ENCODE data around the gene TGIF2. TPM values are rescaled to one million over a fixed set of nuclear protein-coding genes. Genes with fewer than 3 reads are reported as not detected.
A peak's percentile ranks its signal among the peaks of the same experiment; 100 is the strongest.

Gene TGIF2
- total RNA-seq, 1 donor from 2014 or later: 29.2 TPM

DNA sequence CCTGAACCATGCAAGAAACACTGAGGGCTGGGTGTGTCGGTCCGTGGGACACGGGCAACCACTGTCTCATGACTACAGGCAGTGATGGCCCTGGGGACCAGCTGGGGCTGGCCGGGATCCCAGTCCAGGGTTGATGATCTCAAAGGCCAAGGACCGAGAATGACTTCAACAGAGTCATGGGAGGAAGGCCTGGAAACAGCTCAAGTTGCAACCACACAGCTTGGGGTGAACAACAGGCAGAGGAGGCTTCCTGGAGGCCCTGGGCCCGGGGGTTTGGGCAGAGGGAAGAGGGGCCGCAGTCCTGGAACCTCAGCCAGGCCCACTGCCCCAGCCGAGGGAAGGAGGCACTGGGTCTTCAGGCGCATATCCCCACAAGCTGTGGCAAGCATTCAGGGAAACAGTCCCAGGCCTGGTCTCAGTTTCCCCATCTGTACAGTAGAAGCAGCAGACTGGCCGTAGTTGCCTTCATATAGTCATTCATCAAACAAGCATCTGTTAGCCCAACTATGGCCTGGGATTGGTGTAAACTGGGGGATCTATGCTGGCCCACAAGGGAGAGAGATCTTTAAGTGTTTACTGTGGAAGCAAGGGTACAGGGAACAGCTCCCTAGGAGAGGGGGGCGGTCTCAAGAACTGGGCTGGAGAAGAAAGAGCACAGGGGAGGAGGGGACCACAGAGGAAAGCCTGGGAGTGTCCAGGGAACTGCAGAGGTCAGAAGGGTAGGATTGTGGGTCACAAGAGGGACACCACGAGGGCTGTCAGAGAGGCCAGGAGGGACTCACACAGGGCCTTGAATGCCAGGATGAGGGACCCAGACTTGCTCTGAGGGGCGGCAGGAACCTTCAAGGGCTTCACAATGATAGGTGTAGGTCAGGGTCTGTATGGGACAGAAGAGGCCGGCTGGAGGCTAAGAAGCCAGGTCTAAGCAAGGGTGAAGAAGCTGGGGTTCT is 29.9 kb upstream of the TGIF2 start:
- Mint-ChIP-seq H3K4me3 (ENCODE audit: unreplicated experiment) (peak overlapping the region; percentile 71), H3K27ac (ENCODE audit: unreplicated experiment) (peak overlapping the region; percentile 73), H3K27me3 (ENCODE audit: unreplicated experiment) (no peaks in the 10 kb centered on the region), H3K36me3 (ENCODE audit: unreplicated experiment) (peaks cover 6% of the 10 kb centered on the region), H3K4me1 (ENCODE audit: unreplicated experiment) (peaks cover 43% of the 10 kb centered on the region), H3K9me3 (ENCODE audit: unreplicated experiment) (no peaks in the 10 kb centered on the region)
- TF ChIP-seq, protein P1, sequence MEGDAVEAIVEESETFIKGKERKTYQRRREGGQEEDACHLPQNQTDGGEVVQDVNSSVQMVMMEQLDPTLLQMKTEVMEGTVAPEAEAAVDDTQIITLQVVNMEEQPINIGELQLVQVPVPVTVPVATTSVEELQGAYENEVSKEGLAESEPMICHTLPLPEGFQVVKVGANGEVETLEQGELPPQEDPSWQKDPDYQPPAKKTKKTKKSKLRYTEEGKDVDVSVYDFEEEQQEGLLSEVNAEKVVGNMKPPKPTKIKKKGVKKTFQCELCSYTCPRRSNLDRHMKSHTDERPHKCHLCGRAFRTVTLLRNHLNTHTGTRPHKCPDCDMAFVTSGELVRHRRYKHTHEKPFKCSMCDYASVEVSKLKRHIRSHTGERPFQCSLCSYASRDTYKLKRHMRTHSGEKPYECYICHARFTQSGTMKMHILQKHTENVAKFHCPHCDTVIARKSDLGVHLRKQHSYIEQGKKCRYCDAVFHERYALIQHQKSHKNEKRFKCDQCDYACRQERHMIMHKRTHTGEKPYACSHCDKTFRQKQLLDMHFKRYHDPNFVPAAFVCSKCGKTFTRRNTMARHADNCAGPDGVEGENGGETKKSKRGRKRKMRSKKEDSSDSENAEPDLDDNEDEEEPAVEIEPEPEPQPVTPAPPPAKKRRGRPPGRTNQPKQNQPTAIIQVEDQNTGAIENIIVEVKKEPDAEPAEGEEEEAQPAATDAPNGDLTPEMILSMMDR (IDR thresholded peaks at IDR 0.05): no peak
- DNase-seq (ENCODE audit: extremely low spot score, unreplicated experiment): no peak

GRCh38 chr20:36544134-36545018 is 29.0 kb upstream of the TGIF2 start:
- DNase-seq (ENCODE audit: extremely low spot score, unreplicated experiment): no peak
- Mint-ChIP-seq H3K4me3 (ENCODE audit: unreplicated experiment) (no peak overlapping the region), H3K36me3 (ENCODE audit: unreplicated experiment) (peaks cover 8% of the 10 kb centered on the region), H3K4me1 (ENCODE audit: unreplicated experiment) (peaks cover 38% of the 10 kb centered on the region), H3K27me3 (ENCODE audit: unreplicated experiment) (no peaks in the 10 kb centered on the region), H3K9me3 (ENCODE audit: unreplicated experiment) (no peaks in the 10 kb centered on the region), H3K27ac (ENCODE audit: unreplicated experiment) (no peak overlapping the region)
- TF ChIP-seq, protein P1 (IDR thresholded peaks at IDR 0.05): no peak

DNA sequence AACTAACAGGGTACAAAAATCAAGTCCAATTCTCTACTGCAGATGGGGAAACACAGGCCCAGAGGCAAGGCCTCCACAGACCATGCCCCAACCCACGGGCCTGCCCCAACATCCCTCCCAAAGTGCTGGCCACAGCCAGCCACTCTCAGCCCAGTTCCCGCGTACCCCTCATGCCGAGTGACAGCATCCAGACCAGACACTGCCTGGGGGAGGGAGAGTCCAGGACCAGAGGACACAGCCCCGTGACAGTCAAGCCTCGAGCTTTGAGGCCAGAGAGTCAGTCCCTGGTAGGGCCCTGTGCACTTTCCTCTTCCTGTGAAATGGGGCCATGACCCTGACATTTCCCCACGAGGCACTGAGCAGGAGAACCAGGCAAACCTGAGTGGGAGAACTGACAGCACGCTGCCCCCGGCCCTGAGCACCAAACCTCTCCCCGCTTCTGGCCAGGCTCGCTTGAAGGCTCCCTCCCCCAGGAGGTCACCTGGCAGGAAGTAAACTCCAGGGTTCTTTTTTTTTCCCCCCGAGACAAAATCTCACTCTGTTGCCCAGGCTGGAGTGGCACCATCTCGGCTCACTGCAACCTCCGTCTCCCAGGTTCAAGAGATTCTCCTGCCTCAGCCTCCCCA is 27.2 kb upstream of the TGIF2 start:
- no peak for DNase-seq (ENCODE audit: extremely low spot score, unreplicated experiment)
- Mint-ChIP-seq H3K4me3 (ENCODE audit: unreplicated experiment) (no peak overlapping the region), H3K27me3 (ENCODE audit: unreplicated experiment) (no peaks in the 10 kb centered on the region), H3K4me1 (ENCODE audit: unreplicated experiment) (peaks cover 31% of the 10 kb centered on the region), H3K27ac (ENCODE audit: unreplicated experiment) (peak overlapping the region; percentile 61), H3K36me3 (ENCODE audit: unreplicated experiment) (peaks cover 8% of the 10 kb centered on the region), H3K9me3 (ENCODE audit: unreplicated experiment) (no peaks in the 10 kb centered on the region)
- TF ChIP-seq, protein P1 (IDR thresholded peaks at IDR 0.05): no peak

GRCh38 chr20:36547186-36548005 is 26.0 kb upstream of the TGIF2 start:
- Mint-ChIP-seq H3K27ac (ENCODE audit: unreplicated experiment) (no peak overlapping the region), H3K36me3 (ENCODE audit: unreplicated experiment) (peaks cover 8% of the 10 kb centered on the region), H3K4me1 (ENCODE audit: unreplicated experiment) (peaks cover 27% of the 10 kb centered on the region), H3K9me3 (ENCODE audit: unreplicated experiment) (no peaks in the 10 kb centered on the region), H3K4me3 (ENCODE audit: unreplicated experiment) (no peak overlapping the region), H3K27me3 (ENCODE audit: unreplicated experiment) (no peaks in the 10 kb centered on the region)
- no peak for DNase-seq (ENCODE audit: extremely low spot score, unreplicated experiment)
- TF ChIP-seq, protein P1 (IDR thresholded peaks at IDR 0.05): no peak
